Peyer's patch (tissue), 4 donors: ENCODE measurements around the gene COL17A1.

ENCODE experiments used
- CTCF ChIP-seq, 6 experiments: fragments of 450-650 bp in 4 of 6; fragments of 200-600 bp in 2 of 6; sonication (generic) in 1 of 6; IDR thresholded peaks; one replicate each; pipeline ENCODE4 v1.5.1; 2017 to 2019; ENCODE audit warnings: antibody characterized with exemption in 6 of 6, mild to moderate bottlenecking in 3 of 6, moderate library complexity in 1 of 6
- POLR2A ChIP-seq, 2 donors: fragments of 450-650 bp; IDR thresholded peaks; one replicate each; pipeline ENCODE4 v1.5.1; 2017; ENCODE audit warnings: antibody characterized with exemption in 2 of 2, mild to moderate bottlenecking in 2 of 2, moderate library complexity in 2 of 2

GRCh38 chr10:104067525-104067924, 18.2 kb downstream of the COL17A1 start:
- TF ChIP-seq CTCF (IDR thresholded peaks at IDR 0.05) (no peak), POLR2A (IDR thresholded peaks at IDR 0.05) (no peak)
